Loucy (cell line): Measurements from ENCODE around the gene PAPSS2.

Experiments used
- H2AFZ ChIP-seq: fragments of 200-600 bp; sonication (generic); 2 replicates; pipeline ENCODE4 v1.6.0; 2016; ENCODE audit warnings: antibody characterized with exemption, mild to moderate bottlenecking, low read length, moderate library complexity
- H3F3A ChIP-seq: fragments of 200-600 bp; 2 replicates; pipeline ENCODE4 v1.6.0; 2016; ENCODE audit warnings: antibody characterized with exemption, low read depth, mild to moderate bottlenecking
- H3K27me3 ChIP-seq: fragments of 200-600 bp; sonication (generic); 2 replicates; pipeline ENCODE4 v1.6.1; 2014; ENCODE audit warnings: low read length, mild to moderate bottlenecking; ENCODE audit not compliant: insufficient read depth, poor library complexity, severe bottlenecking
- H3K36me3 ChIP-seq: fragments of 200-600 bp; sonication (generic); 2 replicates; pipeline ENCODE4 v1.6.1; 2016; ENCODE audit warnings: low read length; ENCODE audit not compliant: insufficient read depth
- H3K4me1 ChIP-seq: fragments of 200-600 bp; sonication (generic); 2 replicates; pipeline ENCODE4 v1.5.1; 2014; ENCODE audit warnings: low read length, mild to moderate bottlenecking; ENCODE audit not compliant: insufficient read depth, poor library complexity, severe bottlenecking
- H3K4me2 ChIP-seq: fragments of 200-600 bp; sonication (generic); 2 replicates; pipeline ENCODE4 v1.6.0; 2014; ENCODE audit warnings: antibody characterized with exemption, low read length, low read depth, mild to moderate bottlenecking; ENCODE audit not compliant: poor library complexity, severe bottlenecking
- H3K4me3 ChIP-seq: fragments of 200-600 bp; sonication (generic); 2 replicates; pipeline ENCODE4 v1.5.1; 2014; ENCODE audit warnings: low read length, mild to moderate bottlenecking, mixed read lengths; ENCODE audit not compliant: poor library complexity, severe bottlenecking
- H3K79me2 ChIP-seq: fragments of 200-600 bp; sonication (generic); 2 replicates; pipeline ENCODE4 v1.6.1; 2014; ENCODE audit warnings: low read length; ENCODE audit not compliant: insufficient read depth
- H3K9ac ChIP-seq: fragments of 200-600 bp; sonication (generic); 2 replicates; pipeline ENCODE4 v1.6.0; 2014; ENCODE audit warnings: mild to moderate bottlenecking, low read depth, low read length, moderate library complexity; ENCODE audit not compliant: poor library complexity, severe bottlenecking
- H3K9me2 ChIP-seq: fragments of 200-600 bp; sonication (generic); replicated peaks from 2 replicates; pipeline ENCODE4 v1.6.1; 2016; ENCODE audit warnings: low read depth, low read length, mixed read lengths
- H3K9me3 ChIP-seq: fragments of 200-600 bp; sonication (generic); 2 replicates; pipeline ENCODE4 v1.6.1; 2014; ENCODE audit warnings: mild to moderate bottlenecking, antibody characterized with exemption, low read length, low read depth; ENCODE audit not compliant: insufficient read depth
- H4K20me1 ChIP-seq: fragments of 200-600 bp; sonication (generic); 2 replicates; pipeline ENCODE4 v1.6.0; 2014; ENCODE audit warnings: antibody characterized with exemption, low read length, mild to moderate bottlenecking; ENCODE audit not compliant: insufficient read depth, poor library complexity, severe bottlenecking
- CTCF ChIP-seq: fragments of 200-600 bp; sonication (generic); conservative IDR thresholded peaks from 2 replicates; pipeline ENCODE4 v1.5.1; 2014; ENCODE audit warnings: mild to moderate bottlenecking, antibody characterized with exemption, low read length
- EZH2phosphoT487 ChIP-seq: fragments of 200-600 bp; IDR thresholded peaks from 2 replicates; pipeline ENCODE4 v1.6.1; 2018; ENCODE audit warnings: antibody characterized with exemption, mild to moderate bottlenecking, moderate library complexity, borderline replicate concordance

Gene PAPSS2

GRCh38 chr10:87703771-87704170 is 44.1 kb downstream of the PAPSS2 start:
- Histone ChIP-seq H3K9me3 (no peaks in the 10 kb centered on the region), H3K79me2 (no peaks in the 10 kb centered on the region), H3K4me2 (no peak overlapping the region), H2AFZ (no peak overlapping the region), H3F3A (no peaks in the 10 kb centered on the region), H3K36me3 (no peaks in the 10 kb centered on the region), H3K9ac (no peak overlapping the region), H3K4me3 (no peak overlapping the region), H3K9me2 (no peaks in the 10 kb centered on the region), H3K4me1 (no peaks in the 10 kb centered on the region), H4K20me1 (no peaks in the 10 kb centered on the region), H3K27me3 (no peaks in the 10 kb centered on the region)
- TF ChIP-seq EZH2phosphoT487 (no peak), CTCF (no peak)

DNA sequence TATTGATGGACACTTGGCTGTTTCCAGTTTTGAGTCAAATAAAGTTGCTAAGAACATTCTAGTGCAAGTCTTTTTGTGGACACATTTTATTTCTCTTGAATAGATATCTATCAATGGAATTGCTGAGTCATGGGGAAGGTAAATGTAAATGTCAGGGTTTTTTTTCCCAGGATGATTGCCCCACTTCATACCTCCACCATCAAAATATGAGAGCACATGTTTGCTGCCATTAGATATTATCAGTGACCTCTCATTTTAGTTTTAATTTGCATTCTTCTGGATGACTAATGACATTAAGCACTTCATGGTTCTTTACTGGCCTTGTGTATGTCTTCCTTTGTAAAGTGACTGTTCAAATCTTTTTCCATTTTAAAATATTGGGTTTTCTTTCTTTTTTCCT is 45.7 kb downstream of the PAPSS2 start:
- Histone ChIP-seq H4K20me1 (no peaks in the 10 kb centered on the region), H3K79me2 (no peaks in the 10 kb centered on the region), H3K9me2 (no peaks in the 10 kb centered on the region), H3K27me3 (no peaks in the 10 kb centered on the region), H3F3A (no peaks in the 10 kb centered on the region), H2AFZ (no peak overlapping the region), H3K9me3 (no peaks in the 10 kb centered on the region), H3K4me3 (no peak overlapping the region), H3K4me1 (no peaks in the 10 kb centered on the region), H3K4me2 (no peak overlapping the region), H3K9ac (no peak overlapping the region), H3K36me3 (no peaks in the 10 kb centered on the region)
- TF ChIP-seq CTCF (no peak), EZH2phosphoT487 (no peak)

GRCh38 chr10:87706731-87707130 is 47.1 kb downstream of the PAPSS2 start:
- TF ChIP-seq EZH2phosphoT487 (no peak), CTCF (no peak)
- Histone ChIP-seq H3K9me2 (no peaks in the 10 kb centered on the region), H3K9ac (no peak overlapping the region), H3K4me3 (no peak overlapping the region), H3K36me3 (no peaks in the 10 kb centered on the region), H4K20me1 (no peaks in the 10 kb centered on the region), H3F3A (no peaks in the 10 kb centered on the region), H3K79me2 (no peaks in the 10 kb centered on the region), H2AFZ (no peak overlapping the region), H3K4me2 (no peak overlapping the region), H3K9me3 (no peaks in the 10 kb centered on the region), H3K4me1 (no peaks in the 10 kb centered on the region), H3K27me3 (no peaks in the 10 kb centered on the region)
